Astrocyte of the cerebellum (primary cell): ENCODE measurements around the gene PCDHB7.
A peak's percentile ranks its signal among the peaks of the same experiment; 100 is the strongest.
"Not testable (repeated sequence)": the region's sequence is repeated elsewhere in the genome, so short reads cannot be mapped to it uniquely, and the experiment has no call there.

Experiments
- DNase-seq: peaks from one replicate; pipeline ENCODE4 v3.0.0-alpha.2; 2011; ENCODE audit warnings: low read depth
- H3K4me3 ChIP-seq: 2 replicates; pipeline ENCODE4 v1.5.1; 2011; ENCODE audit warnings: mild to moderate bottlenecking, low read depth, low read length, moderate library complexity
- in situ Hi-C: cut with HindIII; loops from 2 replicates; pipeline ENCODE4 v1.10.0; 2017; ENCODE audit warnings: low sequenced_read_pairs
- TF ChIP-seq, protein P1 (sequence below): IDR thresholded peaks from 2 replicates; pipeline ENCODE4 v1.5.1; 2012; ENCODE audit warnings: low read length, low read depth, moderate library complexity, mild to moderate bottlenecking; ENCODE audit errors: missing control alignments

The PCDHB7 gene

DNA sequence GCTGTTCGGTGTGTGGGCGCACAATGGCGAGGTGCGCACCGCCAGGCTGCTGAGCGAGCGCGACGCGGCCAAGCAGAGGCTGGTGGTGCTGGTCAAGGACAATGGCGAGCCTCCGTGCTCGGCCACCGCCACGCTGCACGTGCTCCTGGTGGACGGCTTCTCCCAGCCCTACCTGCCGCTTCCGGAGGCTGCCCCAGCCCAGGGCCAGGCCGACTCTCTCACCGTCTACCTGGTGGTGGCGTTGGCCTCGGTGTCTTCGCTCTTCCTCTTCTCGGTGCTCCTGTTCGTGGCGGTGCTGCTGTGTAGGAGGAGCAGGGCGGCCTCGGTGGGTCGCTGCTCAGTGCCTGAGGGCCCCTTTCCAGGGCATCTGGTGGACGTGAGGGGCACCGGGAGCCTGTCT is 7.4 kb downstream of the PCDHB7 start:
- in situ Hi-C loops, H3K4me3 ChIP-seq, DNase-seq: not testable (repeated sequence)

DNA sequence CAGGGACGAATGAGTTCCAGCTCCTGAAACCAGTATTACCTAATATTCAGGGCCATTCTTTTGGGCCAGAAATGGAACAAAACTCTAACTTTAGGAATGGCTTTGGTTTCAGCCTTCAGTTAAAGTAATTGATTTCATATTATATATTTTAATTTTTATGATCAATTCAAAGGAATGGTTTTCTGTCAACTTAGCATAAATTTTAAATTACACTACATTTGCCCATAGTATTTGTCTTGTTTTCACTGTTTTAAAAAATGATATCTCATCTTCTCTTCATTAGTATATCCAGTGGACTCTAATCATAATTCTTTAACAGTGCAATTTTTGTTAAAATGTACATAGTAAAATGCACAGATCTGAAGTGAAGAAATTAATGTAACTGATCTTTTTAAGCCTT is 7.9 kb downstream of the PCDHB7 start:
- TF ChIP-seq, protein P1, sequence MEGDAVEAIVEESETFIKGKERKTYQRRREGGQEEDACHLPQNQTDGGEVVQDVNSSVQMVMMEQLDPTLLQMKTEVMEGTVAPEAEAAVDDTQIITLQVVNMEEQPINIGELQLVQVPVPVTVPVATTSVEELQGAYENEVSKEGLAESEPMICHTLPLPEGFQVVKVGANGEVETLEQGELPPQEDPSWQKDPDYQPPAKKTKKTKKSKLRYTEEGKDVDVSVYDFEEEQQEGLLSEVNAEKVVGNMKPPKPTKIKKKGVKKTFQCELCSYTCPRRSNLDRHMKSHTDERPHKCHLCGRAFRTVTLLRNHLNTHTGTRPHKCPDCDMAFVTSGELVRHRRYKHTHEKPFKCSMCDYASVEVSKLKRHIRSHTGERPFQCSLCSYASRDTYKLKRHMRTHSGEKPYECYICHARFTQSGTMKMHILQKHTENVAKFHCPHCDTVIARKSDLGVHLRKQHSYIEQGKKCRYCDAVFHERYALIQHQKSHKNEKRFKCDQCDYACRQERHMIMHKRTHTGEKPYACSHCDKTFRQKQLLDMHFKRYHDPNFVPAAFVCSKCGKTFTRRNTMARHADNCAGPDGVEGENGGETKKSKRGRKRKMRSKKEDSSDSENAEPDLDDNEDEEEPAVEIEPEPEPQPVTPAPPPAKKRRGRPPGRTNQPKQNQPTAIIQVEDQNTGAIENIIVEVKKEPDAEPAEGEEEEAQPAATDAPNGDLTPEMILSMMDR = no peak
- in situ Hi-C loops = no loop called here
- DNase-seq = no peak
- H3K4me3 ChIP-seq = no peak overlapping the region

DNA sequence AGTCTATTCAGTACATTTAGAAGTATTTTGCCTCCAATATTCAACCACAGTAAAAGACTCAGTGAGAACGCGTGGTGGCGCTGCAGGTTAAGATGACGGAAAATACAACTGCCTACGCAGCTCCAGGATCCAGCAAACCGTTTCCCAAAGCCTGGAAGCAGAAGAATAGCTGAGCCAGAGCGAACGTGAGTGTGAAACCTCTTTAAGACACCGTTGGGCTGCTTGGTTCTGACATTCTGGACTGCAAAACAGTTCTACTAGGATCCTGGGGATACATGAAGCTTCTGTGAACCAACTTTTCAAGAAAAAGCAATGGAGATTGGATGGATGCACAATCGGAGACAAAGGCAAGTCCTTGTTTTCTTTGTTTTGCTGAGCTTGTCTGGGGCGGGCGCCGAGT is 9.8 kb downstream of the PCDHB7 start, which contains the start of gene PCDHB16:
TSS of gene PCDHB16 (plus strand) at position 140 of the 400 bp plus-strand sequence. CDS start at position 313, 173 bp downstream.
- TF ChIP-seq, protein P1 = no peak
- in situ Hi-C loops = no loop called here
- no peak for DNase-seq
- no peak within 1 kb of the TSS for H3K4me3 ChIP-seq

DNA sequence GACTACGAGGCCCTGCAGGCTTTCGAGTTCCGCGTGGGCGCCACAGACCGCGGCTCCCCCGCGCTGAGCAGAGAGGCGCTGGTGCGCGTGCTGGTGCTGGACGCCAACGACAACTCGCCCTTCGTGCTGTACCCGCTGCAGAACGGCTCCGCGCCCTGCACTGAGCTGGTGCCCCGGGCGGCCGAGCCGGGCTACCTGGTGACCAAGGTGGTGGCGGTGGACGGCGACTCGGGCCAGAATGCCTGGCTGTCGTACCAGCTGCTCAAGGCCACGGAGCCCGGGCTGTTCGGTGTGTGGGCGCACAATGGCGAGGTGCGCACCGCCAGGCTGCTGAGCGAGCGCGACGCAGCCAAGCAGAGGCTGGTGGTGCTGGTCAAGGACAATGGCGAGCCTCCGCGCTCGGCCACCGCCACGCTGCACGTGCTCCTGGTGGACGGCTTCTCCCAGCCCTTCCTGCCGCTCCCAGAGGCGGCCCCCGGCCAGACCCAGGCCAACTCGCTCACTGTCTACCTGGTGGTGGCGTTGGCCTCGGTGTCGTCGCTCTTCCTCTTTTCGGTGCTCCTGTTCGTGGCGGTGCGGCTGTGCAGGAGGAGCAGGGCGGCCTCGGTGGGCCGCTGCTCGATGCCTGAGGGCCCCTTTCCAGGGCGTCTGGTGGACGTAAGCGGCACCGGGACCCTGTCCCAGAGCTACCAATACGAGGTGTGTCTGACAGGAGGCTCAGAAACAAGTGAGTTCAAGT is 11.8 kb downstream of the PCDHB7 start:
- DNase-seq, in situ Hi-C loops: not testable (repeated sequence)

DNA sequence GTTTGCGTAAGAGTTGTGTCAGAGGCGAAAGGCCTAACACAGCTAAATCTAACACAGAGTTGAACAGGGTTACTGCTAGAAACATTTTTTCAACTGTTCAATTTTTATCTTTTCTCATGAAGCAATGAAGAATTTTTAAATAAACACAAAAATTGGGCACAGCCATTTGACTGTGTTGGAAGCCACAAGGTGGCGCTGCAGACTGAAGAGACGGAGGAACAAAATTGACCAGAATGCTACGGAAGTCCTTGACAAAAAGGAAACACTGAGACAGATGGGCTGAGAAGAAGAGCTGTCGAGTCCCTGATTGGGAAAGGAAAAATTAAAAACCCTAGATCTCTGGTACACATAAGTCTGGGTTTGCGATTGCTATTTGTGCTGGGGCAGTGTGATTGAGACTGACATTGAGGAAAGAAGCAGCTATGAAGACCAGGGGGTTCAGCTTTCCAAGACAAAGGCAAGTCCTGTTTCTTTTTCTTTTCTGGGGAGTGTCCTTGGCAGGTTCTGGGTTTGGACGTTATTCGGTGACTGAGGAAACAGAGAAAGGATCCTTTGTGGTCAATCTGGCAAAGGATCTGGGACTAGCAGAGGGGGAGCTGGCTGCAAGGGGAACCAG is 14.6 kb downstream of the PCDHB7 start, which contains the start of gene PCDHB9:
TSS of gene PCDHB9 (plus strand) at position 265 of the 616 bp plus-strand sequence. CDS start at position 423, 158 bp downstream.
- no peak within 1 kb of the TSS for H3K4me3 ChIP-seq
- TF ChIP-seq, protein P1 = peak; percentile 14
- in situ Hi-C loops = no loop called here
- no peak for DNase-seq

More for the DNA sequence above, 11.8 kb downstream of the PCDHB7 start:
- not testable (repeated sequence) for H3K4me3 ChIP-seq

DNA sequence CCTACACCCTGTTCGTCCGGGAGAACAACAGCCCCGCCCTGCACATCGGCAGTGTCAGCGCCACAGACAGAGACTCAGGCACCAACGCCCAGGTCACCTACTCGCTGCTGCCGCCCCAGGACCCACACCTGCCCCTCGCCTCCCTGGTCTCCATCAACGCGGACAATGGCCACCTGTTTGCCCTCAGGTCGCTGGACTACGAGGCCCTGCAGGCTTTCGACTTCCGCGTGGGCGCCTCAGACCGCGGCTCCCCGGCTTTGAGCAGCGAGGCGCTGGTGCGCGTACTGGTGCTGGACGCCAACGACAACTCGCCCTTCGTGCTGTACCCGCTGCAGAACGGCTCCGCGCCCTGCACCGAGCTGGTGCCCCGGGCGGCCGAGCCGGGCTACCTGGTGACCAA is 16.2 kb downstream of the PCDHB7 start:
- DNase-seq, in situ Hi-C loops, H3K4me3 ChIP-seq: not testable (repeated sequence)

DNA sequence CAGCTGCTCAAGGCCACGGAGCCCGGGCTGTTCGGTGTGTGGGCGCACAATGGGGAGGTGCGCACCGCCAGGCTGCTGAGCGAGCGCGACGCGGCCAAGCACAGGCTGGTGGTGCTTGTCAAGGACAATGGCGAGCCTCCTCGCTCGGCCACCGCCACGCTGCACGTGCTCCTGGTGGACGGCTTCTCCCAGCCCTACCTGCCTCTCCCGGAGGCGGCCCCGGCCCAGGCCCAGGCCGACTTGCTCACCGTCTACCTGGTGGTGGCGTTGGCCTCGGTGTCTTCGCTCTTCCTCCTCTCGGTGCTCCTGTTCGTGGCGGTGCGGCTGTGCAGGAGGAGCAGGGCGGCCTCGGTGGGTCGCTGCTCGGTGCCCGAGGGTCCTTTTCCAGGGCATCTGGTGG is 16.7 kb downstream of the PCDHB7 start:
- H3K4me3 ChIP-seq, in situ Hi-C loops, DNase-seq: not testable (repeated sequence)

DNA sequence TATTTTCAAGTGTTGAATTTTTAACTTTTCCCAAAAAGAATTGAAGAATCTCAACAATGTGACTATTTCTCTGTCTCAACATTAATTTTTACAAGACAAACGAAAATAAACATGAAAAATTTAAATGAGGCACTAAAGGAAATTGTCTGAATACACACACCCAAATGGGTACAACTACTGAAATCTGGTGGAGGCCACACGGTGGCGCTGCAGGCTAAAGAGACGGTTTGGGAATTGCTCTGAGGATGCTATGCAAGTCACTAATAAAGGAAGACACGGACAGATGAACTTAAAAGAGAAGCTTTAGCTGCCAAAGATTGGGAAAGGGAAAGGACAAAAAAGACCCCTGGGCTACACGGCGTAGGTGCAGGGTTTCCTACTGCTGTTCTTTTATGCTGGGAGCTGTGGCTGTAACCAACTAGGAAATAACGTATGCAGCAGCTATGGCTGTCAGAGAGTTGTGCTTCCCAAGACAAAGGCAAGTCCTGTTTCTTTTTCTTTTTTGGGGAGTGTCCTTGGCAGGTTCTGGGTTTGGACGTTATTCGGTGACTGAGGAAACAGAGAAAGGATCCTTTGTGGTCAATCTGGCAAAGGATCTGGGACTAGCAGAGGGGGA is 19.8 kb downstream of the PCDHB7 start, which contains the start of gene PCDHB10:
TSS of gene PCDHB10 (plus strand) at position 244 of the 616 bp plus-strand sequence. CDS start at position 444, 200 bp downstream.
- TF ChIP-seq, protein P1 = no peak
- in situ Hi-C loops = no loop called here
- DNase-seq = no peak
- H3K4me3 ChIP-seq = no peak within 1 kb of the TSS

DNA sequence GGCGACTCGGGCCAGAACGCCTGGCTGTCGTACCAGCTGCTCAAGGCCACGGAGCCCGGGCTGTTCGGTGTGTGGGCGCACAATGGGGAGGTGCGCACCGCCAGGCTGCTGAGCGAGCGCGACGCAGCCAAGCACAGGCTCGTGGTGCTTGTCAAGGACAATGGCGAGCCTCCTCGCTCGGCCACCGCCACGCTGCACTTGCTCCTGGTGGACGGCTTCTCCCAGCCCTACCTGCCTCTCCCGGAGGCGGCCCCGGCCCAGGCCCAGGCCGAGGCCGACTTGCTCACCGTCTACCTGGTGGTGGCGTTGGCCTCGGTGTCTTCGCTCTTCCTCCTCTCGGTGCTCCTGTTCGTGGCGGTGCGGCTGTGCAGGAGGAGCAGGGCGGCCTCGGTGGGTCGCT is 21.9 kb downstream of the PCDHB7 start:
- H3K4me3 ChIP-seq, DNase-seq, in situ Hi-C loops: not testable (repeated sequence)
